Body of pancreas (tissue), 4 donors: ENCODE data around the gene GTF2A2.

Experiments
- POLR2A ChIP-seq, 3 donors: fragments of 450-650 bp; IDR thresholded peaks; one replicate each; pipeline ENCODE4 v1.6.1; 2016; ENCODE audit warnings: antibody characterized with exemption in 3 of 3, mild to moderate bottlenecking in 2 of 3
- TF ChIP-seq, protein P1 (sequence below), 7 experiments: fragments of 450-650 bp in 4 of 7; fragments of 200-600 bp in 3 of 7; sonication (generic) in 3 of 7; IDR thresholded peaks; one replicate each; pipeline ENCODE4 v1.5.1; 2016 to 2019; ENCODE audit warnings: antibody characterized with exemption in 7 of 7

GRCh38 chr15:59590027-59590426 lies 67.3 kb downstream of the GTF2A2 start:
- TF ChIP-seq, protein P1, sequence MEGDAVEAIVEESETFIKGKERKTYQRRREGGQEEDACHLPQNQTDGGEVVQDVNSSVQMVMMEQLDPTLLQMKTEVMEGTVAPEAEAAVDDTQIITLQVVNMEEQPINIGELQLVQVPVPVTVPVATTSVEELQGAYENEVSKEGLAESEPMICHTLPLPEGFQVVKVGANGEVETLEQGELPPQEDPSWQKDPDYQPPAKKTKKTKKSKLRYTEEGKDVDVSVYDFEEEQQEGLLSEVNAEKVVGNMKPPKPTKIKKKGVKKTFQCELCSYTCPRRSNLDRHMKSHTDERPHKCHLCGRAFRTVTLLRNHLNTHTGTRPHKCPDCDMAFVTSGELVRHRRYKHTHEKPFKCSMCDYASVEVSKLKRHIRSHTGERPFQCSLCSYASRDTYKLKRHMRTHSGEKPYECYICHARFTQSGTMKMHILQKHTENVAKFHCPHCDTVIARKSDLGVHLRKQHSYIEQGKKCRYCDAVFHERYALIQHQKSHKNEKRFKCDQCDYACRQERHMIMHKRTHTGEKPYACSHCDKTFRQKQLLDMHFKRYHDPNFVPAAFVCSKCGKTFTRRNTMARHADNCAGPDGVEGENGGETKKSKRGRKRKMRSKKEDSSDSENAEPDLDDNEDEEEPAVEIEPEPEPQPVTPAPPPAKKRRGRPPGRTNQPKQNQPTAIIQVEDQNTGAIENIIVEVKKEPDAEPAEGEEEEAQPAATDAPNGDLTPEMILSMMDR (IDR thresholded peaks at IDR 0.05): no peak
- no peak for TF ChIP-seq POLR2A (IDR thresholded peaks at IDR 0.05)
